EL (cell line): ENCODE data around the gene CACNA2D2.
"Not testable (repeated sequence)": the region's sequence is repeated elsewhere in the genome, so short reads cannot be mapped to it uniquely, and the experiment has no call there.

ENCODE experiments used
- DNase-seq: peaks from one replicate; pipeline ENCODE4 v3.0.0-alpha.2; 2016

CACNA2D2 gene

DNA sequence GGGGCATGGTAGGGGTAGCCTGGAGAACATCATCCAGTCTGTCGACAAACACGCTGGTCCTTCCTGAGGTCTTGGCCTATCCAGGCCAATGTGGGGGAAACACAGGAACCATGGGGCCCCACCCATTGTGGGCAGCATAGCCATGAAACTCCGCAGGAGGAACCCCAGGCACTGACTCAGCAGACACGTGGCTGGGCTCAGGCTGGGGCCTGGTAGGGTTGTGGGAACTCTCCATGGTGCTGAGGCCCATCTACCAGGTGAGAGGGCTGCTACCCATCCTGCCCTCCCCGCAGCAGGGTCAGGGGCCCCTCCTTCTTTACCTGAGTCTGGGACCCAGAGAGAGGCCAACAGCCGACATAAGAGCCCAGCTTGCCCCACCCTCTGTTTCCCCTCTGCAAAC lies 22.6 kb upstream of the CACNA2D2 start:
- DNase-seq, result peak; percentile 41

DNA sequence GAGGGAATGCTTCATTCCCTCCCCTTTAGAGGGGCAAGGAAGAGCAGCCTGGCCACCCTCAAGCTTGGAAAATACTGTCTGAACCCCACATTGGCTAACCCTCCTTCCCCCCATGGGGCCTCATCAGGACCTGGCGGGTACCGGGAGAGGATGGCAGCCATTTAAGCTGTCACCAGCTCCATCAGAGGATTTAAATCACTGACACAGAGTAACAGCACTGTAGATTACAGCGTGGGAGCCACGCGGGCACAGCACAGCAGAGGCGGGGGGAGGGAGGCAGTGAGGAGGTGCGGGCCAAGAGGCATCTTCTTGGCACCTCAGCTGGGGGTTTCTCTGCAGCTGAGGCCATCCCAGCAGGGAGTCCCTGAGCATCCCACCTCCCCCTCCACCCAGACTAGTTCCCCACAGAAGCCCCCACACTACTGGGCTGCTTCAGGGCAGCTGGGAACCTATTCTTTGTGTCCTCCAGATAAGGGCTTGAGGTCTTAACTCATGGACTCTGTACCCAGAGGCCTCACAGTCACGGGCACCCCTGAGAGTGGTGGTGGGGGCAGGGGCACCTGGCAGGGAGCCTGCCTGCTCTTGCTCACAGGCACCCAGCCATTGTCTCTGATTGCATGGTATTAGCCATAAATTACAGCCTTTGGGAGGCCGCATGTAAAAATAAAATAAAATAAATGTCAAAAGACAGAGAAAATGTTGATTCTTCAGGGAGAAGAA lies 21.9 kb upstream of the CACNA2D2 start:
- no peak for DNase-seq

DNA sequence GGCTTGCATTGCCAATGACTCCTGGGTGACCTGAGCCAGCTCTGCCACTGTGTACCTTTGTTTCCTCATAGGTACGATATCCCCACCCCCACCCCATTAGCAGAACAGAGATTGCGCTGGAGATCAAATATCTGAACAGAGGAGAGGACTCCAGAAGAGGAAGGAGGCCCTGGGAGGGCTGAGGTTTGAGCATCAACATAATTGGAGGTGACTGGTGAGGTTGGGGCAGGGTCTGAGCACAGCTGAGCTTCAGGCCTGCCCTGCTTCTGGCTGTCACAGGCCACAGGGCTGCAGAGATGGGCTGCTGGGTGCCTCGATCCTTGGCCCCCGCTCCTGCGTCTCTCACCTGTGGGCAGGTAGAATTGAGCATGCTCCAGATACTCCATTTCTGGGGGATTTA lies 21.3 kb upstream of the CACNA2D2 start:
- no peak for DNase-seq

DNA sequence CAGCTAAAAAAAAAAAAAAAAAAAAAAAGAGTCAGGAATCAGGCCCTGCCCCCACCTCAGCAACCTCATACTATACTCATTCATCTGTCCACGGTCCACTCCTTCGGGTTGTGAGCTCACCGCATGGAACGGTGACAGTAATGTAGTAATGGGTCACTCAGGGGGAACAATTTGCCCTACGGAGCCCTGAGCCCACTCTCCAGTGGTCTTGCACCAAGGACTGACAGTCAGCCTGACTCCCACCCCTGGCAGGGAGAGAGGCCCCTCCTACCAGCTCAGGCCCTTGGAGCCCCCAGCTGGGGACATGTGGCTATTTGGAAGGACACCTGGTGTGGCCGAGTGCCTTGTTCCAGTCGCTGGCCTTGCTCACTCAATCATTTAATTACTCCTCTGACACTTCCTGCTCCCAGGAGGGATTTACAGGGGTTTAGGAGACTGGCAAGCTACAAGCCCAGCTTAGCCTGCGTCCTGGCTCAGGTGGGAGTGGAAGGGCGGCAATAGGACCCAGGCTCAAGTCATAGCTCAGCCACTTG lies 19.9 kb upstream of the CACNA2D2 start:
- no peak for DNase-seq

GRCh38 chr3:50521572-50521971 lies 18.1 kb upstream of the CACNA2D2 start:
- DNase-seq, result no peak

DNA sequence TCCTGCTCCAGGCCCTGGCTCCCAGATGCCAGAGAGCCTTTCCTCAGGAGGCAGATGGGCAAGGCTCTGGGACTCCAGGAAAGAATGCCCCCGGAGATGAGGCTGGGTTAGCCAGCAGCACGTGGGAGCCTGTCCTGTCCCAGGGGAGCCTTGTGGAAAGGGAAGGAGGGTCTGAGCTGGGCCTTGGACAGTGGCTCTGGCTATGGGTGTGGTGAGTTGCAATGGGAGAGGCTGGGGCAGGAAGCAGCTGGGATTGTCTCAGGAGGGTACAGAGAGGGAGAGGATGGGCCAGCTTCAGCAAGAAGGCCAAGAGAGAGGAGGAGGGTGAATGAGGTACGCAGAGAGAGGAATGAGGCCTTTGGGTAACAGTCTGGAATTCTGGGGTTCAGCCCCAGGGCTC lies 17.4 kb upstream of the CACNA2D2 start:
- no peak for DNase-seq

DNA sequence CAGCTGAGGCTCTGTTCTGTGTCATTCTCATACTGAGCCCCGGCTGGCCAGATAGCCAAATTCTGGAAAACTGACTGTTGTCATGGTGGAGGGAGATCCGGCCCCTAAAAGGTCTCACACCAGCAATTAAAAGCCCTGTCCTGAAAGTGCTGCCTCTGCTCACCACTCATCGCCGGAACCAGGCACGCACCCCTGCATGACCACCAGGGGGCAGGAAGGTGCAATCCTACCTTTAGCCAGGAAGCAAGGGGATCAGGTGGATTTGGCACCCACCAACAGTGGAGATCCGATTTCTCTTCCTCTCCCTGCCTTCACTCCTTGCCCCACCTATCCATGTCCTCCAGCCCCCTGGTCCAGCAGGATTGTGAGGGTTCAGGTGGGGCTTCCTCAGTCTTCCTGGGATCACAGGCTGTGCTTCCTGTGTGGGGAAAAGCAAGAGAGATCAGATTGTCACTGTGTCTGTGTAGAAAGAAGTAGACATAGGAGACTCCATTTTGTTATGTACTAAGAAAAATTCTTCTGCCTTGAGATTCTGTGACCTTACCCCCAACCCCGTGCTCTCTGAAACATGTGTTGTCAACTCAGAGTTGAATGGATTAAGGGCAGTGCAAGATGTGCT lies 16.1 kb upstream of the CACNA2D2 start:
- peak; percentile 52 for DNase-seq

- DNase-seq, result no peak
These were observed 15.0 kb upstream of the CACNA2D2 start for GRCh38 chr3:50518436-50518835.

DNA sequence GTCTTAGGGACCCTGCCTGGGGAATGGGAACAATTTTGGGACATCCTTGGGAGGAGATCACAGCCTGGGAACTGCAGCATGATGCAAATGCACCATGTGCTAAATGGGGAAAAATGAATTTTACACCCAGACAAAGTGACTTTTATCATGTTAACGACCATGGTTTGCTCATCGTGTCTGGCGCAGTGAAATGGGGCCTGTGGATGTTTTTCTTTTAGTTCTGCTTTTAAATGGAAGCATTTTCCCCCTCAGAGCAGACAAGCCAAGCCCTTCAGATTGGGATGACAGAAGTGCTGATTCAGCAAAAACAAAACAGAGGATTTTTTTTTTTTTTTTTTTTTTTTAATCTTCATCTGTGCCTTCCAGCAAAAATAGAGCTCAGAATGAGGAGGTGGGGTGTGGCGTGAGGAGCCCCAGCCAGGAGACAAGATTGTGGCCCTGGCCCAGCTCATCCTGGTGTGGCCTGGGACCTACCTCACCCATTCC lies 14.3 kb upstream of the CACNA2D2 start:
- DNase-seq, result no peak

- no peak for DNase-seq
These were observed 13.0 kb upstream of the CACNA2D2 start for GRCh38 chr3:50516440-50516871.

DNA sequence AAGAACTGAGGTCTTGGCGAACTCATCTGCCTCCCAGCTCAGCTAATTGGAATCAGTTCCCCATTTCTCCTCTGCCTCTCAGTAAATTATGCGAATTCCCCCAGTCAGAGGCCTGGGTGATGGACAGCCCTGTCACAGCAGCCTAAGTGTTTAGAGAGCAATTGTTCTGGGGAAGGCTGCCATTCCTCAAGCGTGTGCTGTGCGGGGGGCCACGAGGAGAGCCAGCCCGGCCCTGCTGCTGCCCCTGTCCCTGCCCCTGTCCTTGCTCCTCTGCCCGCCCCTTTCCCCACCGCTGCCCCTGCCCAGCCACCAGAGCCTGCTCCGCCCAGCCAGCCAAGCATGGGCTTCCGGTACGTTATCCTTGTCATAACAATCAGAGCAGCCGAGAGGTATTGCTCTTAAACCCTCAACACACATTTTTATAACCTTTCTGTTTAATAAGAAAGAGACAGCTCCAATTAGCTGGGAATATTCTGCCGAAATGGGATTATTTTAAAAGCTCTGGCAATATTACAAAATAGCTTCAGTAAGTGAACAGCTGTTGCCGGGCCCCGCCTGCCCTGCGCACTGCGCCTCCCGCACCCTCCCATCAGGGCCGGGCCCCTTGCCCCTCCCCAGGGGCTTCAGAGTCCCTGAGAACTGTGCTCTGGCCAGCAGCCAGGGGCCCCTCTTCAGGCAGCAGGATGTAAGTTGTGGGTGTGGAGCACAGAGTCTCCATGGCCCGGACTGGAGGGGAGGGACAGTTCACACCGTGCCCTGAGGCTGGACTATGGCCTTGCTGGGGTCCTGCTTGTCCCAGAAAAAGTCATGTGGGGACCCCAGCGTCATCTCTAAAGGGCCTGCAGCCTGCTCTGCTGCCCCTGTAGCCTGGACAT lies 12.4 kb upstream of the CACNA2D2 start:
- peak; percentile 10 for DNase-seq

GRCh38 chr3:50512908-50513307 lies 9.5 kb upstream of the CACNA2D2 start:
- not testable (repeated sequence) for DNase-seq

DNA sequence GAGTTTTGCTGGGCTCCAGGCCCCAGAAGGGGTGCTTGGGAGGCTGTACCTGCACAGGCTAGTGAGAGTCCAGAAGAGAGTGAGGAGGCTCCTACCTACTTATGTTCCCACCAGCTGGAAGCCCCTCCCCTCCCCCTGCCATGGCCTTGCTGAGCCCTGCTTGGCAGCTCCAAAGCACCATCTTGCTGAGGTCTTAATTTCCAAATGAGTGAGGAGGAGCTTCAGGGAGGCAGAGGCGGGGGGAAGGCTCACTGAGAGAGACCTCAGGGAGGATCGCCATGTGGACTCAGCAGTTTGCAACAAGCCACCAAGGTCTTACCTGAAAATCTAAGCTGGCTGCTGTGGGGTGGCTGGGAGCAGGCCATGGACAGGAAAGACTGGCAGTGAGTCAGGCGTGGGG lies 8.7 kb upstream of the CACNA2D2 start:
- DNase-seq, result no peak

DNA sequence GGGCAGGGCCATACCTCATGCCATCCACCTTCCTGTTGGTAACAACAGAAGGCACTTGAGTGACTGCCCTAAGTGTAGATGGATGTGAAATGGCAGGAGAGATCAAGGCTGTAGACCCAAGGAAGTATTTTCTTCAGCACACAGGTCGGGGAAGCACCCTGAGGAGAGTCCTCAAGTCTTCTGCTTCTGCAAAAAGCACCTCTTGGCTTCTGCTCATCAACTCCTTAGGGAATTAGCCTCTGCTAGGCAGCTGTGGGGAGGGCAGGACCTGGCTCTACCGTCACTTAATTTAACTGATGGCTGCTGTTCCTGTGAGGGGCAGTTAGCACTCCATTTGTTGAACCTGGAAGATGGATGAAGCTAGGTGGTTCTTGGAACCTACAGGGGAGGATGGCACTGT lies 6.9 kb upstream of the CACNA2D2 start:
- no peak for DNase-seq

- no peak for DNase-seq
These were observed 6.3 kb upstream of the CACNA2D2 start for GRCh38 chr3:50509715-50510114.

DNA sequence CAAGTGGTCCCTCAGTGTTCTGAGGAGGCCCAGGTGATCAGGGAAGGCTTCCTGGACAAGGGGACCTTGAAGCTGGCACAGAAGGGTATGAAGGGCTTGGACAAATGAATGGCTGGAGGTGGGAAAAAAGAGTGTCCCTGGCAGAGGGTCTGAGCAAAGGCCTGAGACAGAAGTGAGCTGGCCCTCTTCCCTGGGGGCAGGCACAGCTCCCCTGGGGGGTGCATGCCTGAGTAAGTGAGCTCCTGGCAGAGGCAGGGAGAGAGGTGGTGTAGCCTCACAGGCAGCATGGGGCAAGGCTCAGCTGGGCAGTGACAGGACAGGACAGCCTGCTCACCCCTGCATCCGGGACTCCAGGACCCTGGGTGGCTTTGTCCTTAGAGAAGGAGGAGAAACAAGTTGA lies 5.4 kb upstream of the CACNA2D2 start:
- no peak for DNase-seq

DNA sequence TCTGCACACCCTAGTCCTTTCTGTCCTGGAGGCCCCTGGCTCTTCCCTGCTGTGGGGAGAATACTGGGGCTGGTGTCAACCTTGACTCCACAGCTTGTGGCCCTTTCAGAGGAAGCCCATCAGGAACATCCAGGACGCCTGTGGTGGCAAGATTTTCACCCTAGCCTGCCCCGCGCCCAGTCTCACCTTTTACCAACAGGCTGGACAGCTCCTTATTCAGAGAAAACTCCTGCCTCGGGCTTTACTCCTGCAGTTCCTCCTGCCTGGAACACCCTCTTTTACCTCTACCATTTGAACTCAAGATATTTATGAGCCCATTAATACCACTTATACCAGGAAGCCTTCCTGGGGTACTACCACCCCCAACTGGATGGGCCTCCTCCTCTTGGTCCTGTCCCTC lies 2.7 kb upstream of the CACNA2D2 start:
- DNase-seq, result no peak

DNA sequence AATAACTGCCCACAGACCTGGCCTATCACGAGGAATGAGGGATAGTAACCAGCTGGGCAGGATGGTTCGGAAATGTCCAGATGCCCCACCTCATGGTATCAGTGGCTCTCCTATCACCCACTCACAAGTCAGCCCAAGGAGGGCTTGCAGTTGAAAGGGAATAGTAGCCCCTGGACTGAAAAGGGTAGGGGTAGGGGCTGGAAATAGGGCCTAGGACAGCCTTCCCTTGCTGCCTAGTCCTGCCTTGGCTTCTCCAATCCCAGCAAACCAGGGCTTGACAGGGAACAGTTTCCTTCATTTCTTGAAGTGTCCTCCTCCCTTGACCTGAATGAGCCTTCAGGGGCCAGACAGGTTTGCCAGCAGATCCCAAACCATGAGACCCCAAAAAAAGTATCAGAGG lies 1.2 kb upstream of the CACNA2D2 start:
- no peak for DNase-seq

DNA sequence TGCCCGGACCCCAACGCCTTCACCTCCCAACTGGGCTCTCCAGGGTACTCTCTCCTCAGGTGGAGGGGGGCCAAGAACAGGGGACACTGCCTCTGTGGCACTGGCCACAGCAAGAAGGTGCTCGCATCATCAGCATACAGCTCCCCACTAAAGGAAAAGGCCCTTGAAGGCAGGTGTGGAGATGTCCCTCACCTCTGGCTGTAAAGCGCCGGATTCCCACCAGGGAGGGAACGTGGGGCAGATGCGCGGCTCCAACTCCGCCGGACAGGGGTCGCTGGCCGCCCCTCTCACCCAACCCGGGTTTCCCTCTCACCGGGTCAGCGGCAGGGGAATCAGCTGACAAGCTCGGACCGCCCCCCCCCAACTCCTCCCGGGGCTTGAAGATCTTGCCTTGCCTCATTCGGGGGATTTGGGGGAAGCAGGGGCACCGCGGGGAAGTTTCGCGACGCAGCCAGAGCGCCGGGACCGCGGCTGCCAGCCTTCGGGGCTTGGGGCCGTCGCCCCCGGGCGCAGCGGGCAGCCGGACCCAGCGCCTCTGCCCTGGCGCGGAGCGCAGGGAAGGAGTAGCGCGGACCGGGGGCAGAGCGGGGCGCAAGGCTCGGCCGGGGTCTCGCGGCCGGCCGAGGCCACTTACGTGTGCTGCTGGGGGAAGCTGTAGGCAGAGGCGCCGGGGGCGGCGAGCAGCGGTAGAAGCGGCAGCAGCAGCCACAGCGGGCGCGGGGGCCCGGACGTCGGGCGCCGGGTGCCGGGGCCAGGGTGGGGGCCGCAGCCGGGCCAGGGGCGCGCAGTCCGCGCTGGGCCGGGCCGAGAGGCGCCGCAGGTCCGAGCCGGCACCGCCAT lies 630 bp downstream of the CACNA2D2 start:
- DNase-seq, result no peak

- DNase-seq, result no peak
These were observed 1.2 kb downstream of the CACNA2D2 start for GRCh38 chr3:50502225-50502583.

GRCh38 chr3:50495609-50496423 lies 7.6 kb downstream of the CACNA2D2 start:
- DNase-seq, result no peak

GRCh38 chr3:50494126-50494525 lies 9.3 kb downstream of the CACNA2D2 start:
- DNase-seq, result no peak
